NB4 (cell line): ENCODE results near the gene SLC25A33.
A peak's percentile ranks its signal among the peaks of the same experiment; 100 is the strongest.

Source experiments
- DNase-seq: peaks from one replicate; pipeline ENCODE4 v3.0.0; 2010; ENCODE audit warnings: low read depth
- H3K4me3 ChIP-seq: one replicate; pipeline ENCODE4 v1.5.1; 2011; ENCODE audit warnings: mild to moderate bottlenecking, low read depth, low read length, moderate library complexity
- MYC ChIP-seq: IDR thresholded peaks from 2 replicates; pipeline ENCODE4 v1.6.1; 2011; ENCODE audit warnings: low read depth, low read length
- POLR2A ChIP-seq: IDR thresholded peaks from 2 replicates; pipeline ENCODE4 v1.6.1; 2011; ENCODE audit warnings: mild to moderate bottlenecking; ENCODE audit not compliant: insufficient read length; ENCODE audit errors: extremely low read depth
- TF ChIP-seq, protein P1 (sequence below): IDR thresholded peaks from 2 replicates; pipeline ENCODE4 v1.6.1; 2011; ENCODE audit warnings: low read depth, low read length
- TF ChIP-seq, protein P2 (sequence below): IDR thresholded peaks from one replicate; pipeline ENCODE4 v1.5.1; 2012; ENCODE audit warnings: low read depth, low read length

SLC25A33 gene

DNA sequence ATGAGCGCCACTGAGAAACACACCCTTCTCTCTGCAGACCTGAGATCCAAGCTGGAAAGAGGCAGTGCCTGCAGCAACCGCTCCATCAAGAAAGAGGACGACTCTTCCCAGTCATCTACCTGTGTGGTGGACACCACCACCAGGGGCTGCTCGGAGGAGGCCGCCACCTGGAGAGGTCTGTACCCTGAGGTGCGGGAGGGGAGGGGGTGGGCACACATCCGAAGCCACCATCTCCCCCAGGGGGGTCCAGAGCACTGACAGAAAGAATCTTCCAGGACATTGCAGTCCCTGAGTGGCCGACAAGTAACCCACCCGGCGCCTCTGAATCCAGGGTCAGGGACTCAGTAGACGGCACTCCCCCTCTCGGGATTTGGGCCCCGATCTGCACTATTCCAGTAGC, 72.5 kb downstream of the SLC25A33 start:
- DNase-seq = no peak
- TF ChIP-seq, protein P1, sequence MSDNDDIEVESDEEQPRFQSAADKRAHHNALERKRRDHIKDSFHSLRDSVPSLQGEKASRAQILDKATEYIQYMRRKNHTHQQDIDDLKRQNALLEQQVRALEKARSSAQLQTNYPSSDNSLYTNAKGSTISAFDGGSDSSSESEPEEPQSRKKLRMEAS = no peak
- TF ChIP-seq POLR2A (no peak), MYC (no peak)
- TF ChIP-seq, protein P2, sequence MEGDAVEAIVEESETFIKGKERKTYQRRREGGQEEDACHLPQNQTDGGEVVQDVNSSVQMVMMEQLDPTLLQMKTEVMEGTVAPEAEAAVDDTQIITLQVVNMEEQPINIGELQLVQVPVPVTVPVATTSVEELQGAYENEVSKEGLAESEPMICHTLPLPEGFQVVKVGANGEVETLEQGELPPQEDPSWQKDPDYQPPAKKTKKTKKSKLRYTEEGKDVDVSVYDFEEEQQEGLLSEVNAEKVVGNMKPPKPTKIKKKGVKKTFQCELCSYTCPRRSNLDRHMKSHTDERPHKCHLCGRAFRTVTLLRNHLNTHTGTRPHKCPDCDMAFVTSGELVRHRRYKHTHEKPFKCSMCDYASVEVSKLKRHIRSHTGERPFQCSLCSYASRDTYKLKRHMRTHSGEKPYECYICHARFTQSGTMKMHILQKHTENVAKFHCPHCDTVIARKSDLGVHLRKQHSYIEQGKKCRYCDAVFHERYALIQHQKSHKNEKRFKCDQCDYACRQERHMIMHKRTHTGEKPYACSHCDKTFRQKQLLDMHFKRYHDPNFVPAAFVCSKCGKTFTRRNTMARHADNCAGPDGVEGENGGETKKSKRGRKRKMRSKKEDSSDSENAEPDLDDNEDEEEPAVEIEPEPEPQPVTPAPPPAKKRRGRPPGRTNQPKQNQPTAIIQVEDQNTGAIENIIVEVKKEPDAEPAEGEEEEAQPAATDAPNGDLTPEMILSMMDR = no peak
- H3K4me3 ChIP-seq = no peak overlapping the region

DNA sequence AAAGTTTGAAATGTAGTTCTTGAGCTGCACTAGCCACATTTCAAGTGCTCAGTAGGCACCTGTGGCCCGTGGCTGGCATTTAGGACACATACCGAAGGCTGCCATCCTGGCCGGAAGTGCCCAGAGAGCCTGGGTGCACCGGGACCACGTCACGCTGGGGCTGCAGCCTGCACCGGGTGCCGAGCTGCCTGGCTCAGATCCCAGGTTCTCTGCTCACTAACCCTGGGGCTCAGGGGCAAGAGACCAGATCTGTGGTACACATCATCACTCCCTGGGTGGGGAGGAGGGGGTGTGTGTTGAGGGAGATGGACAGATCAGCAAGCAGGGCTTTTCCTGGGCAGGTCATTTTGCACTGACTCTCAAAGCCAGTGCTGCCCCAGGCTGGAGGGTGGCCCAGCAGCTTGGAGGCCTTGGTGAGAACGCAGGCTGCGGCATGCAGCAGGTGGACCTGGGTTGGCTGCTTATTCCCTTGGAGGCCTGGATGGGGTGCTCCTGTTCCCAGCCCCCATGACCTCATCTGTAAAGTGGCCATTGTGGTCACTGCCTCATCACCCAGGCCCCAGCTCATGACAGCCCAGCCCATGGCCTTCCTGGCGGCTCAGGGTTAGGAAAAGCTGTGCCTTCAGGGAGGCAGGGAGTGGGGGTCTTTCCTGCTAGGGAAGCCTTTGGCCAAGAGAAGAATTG, 73.0 kb downstream of the SLC25A33 start:
- no peak for DNase-seq
- no peak for TF ChIP-seq POLR2A
- no peak for TF ChIP-seq MYC
- no peak overlapping the region for H3K4me3 ChIP-seq

DNA sequence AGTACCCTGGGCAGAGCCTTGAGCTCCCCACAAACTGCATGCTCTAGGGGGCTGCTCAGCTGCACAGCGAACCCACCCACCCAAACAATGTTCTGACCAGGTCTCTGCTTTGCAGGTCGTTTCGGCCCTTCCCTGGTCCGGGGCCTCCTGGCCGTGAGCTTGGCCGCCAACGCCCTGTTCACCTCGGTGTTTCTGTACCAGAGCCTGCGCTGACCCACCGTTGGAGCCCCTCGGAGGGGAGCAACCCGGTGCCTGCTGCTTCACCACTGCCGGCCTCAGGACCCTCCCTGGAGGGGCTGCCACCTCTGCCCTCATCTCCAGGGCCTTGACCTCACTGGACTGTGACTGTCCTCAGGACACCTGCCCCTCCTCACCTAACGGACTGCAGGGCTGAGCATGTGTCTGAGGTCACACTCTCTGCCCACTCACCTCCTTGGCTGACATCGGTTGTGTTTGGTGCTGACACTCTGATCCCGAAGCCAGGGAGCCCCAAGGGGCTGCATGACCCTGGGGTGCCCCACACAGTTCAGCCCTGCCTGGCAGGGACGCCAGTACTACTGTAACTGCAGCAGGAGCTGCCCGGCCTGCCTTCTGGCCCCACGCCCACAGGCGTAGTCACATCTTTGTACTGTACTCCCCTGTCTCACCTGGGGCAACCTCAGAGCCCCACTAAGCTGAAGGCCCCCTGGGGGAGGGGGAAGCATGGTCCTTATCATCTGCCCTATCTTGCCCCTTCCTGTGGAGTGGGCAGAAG, 73.8 kb downstream of the SLC25A33 start:
- no peak for DNase-seq
- H3K4me3 ChIP-seq = no peak overlapping the region
- TF ChIP-seq MYC (no peak), POLR2A (no peak)
- TF ChIP-seq, protein P1 = no peak
- TF ChIP-seq, protein P2 = no peak

DNA sequence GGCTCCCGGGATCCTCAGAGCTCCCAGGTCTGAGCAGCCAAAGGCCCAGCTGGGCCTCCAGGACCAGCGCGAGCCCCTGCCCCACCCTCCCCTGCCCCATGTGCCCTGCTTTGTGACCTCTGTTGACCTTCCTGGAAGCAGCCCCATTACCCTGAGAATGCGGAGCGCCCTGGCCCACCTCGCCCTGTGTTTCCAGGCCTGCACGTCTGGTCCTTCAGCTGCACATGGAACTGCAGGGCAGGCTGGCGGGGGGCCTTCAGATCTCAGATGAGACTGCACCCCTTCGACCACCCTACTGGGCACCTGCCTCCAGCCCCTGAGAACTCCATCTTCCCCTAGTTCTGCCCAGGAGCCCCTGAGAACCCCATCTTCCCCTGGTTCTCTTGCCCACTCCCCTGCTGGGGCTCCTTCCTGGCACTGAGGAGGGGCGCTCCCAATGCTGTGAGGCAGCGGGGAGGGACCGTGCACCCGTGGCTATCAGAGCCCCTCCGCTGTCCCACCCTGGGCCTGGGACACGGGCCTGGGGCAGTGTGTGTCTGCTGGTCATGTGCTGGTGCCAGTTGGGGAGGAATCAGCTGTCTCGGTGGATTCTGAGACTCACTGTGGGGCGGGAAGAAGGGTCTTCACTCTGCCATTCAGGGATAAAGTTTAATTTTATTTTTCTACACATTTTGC, 74.5 kb downstream of the SLC25A33 start:
- DNase-seq = no peak
- no peak overlapping the region for H3K4me3 ChIP-seq
- TF ChIP-seq, protein P1 = no peak

DNA sequence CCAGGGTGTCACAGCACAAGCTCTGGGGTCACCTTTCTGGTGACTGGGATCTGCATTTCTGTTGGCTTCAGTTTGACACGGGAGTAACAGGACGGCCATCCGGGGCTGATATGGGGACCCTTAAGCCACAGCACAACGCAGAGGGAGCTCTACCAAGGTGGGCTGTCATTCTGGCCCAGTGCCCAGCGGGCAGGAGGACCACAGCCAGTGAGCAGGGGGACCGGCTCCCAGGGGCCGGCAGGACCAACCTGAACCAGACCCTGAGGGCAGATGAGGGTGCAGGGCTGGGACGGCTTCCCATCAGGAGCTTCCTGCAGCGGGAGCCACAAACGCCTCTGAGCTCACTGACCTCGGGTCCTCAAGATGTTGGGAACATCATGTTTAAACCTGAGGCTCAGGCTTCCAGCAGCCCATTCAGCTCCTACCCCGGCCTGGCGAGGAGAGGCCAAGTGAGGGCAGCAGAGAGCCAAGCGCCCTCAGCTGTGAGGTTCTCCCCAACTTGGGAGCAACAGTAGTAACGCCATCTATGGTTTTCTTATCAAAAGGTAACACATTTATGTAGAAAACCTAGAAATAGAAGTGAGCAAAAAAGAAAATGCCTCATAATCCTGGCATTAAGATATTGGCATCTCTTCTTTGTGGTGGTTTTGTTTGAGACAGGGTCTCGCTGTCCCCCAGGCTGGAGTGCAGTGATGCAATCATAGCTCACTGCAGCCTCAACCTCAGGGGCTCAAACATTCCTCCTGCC, 76.2 kb downstream of the SLC25A33 start:
- H3K4me3 ChIP-seq = no peak overlapping the region
- DNase-seq = peak; percentile 73
- TF ChIP-seq, protein P2 = peak; percentile 96
- TF ChIP-seq, protein P1 = no peak

DNA sequence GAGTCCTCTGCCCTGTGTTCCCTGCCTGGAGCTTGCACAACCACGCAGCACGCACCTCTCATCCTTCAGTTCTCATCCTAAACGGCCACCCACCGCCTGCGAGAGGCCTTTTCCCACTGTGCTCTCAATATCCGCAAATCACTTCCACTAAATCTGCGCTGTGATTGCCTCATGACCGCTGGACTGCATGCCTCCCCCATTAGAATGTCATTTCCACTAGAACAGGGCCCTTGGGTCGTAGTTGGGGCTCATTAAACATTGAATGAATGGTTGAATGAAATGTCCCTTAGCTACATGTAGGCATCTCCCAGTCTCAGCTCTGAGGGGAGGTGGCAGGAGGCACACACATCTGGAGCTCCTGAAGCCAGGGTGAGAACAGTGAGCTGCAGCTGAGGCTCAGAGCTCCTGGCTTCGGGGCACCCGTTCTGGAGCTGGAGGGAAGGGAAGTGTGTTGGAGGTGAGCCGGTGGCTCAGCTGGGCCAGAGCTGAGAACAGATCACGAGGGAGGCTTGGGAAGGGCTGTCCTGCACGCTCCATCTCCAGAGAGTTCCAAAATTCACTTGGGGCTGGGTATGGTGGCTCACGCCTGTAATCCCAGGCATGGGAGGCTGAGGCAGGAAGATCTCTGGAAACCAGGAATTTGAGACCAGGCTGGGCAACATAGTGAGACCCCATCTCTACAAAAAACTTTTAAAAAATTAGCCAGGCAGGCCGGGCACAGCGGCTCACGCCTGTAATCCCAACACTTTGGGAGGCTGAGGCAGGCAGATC, 79.8 kb downstream of the SLC25A33 start:
- TF ChIP-seq MYC (no peak), POLR2A (no peak)
- TF ChIP-seq, protein P2 = no peak
- TF ChIP-seq, protein P1 = no peak
- no peak overlapping the region for H3K4me3 ChIP-seq
- DNase-seq = no peak
